KMS-11 (cell line): ENCODE results near the gene TUT4.

Source experiments
- H2AFZ ChIP-seq: fragments of 200-600 bp; sonication (generic); 2 replicates; pipeline ENCODE4 v1.6.1; 2016; ENCODE audit warnings: antibody characterized with exemption, mixed run types, low read depth
- H3K27ac ChIP-seq: fragments of 200-600 bp; sonication (generic); 2 replicates; pipeline ENCODE4 v1.6.1; 2016; ENCODE audit warnings: mild to moderate bottlenecking, mixed run types
- H3K27me3 ChIP-seq: fragments of 200-600 bp; sonication (generic); 2 replicates; pipeline ENCODE4 v1.6.1; 2017; ENCODE audit warnings: mild to moderate bottlenecking, low read depth, mixed run types, moderate library complexity; ENCODE audit not compliant: insufficient read depth
- H3K36me3 ChIP-seq: fragments of 200-600 bp; sonication (generic); 2 replicates; pipeline ENCODE4 v1.6.1; 2017; ENCODE audit warnings: mild to moderate bottlenecking, mixed run types; ENCODE audit not compliant: insufficient read depth
- H3K4me1 ChIP-seq: fragments of 200-600 bp; sonication (generic); 2 replicates; pipeline ENCODE4 v1.6.1; 2016; ENCODE audit warnings: mild to moderate bottlenecking, low read depth, mixed run types; ENCODE audit not compliant: poor library complexity, severe bottlenecking
- H3K4me2 ChIP-seq: fragments of 200-600 bp; sonication (generic); 2 replicates; pipeline ENCODE4 v1.7.0; 2016; ENCODE audit warnings: mild to moderate bottlenecking, mixed run types
- H3K4me3 ChIP-seq: fragments of 200-600 bp; sonication (generic); IDR thresholded peaks from 2 replicates; pipeline ENCODE4 v1.6.1; 2017; ENCODE audit warnings: low read depth, low read length, mixed read lengths; ENCODE audit not compliant: insufficient read depth
- H3K79me2 ChIP-seq: fragments of 200-600 bp; sonication (generic); 2 replicates; pipeline ENCODE4 v1.6.1; 2016; ENCODE audit warnings: low read depth, mixed run types; ENCODE audit not compliant: insufficient read depth
- H3K9ac ChIP-seq: fragments of 200-600 bp; sonication (generic); 2 replicates; pipeline ENCODE4 v1.6.1; 2016; ENCODE audit warnings: mild to moderate bottlenecking, mixed run types
- H4K20me1 ChIP-seq: fragments of 200-600 bp; sonication (generic); 2 replicates; pipeline ENCODE4 v1.6.1; 2016; ENCODE audit warnings: mild to moderate bottlenecking, mixed run types; ENCODE audit not compliant: insufficient read depth
- TF ChIP-seq, protein P1 (sequence below): fragments of 200-600 bp; sonication (generic); conservative IDR thresholded peaks from 2 replicates; pipeline ENCODE4 v1.6.1; 2017; ENCODE audit warnings: low read depth, mild to moderate bottlenecking, antibody characterized with exemption, low read length, moderate library complexity, mixed read lengths

The TUT4 gene

GRCh38 chr1:52571783-52572182 is 18.9 kb upstream of the TUT4 start:
- Histone ChIP-seq H3K4me3 (no peak overlapping the region), H3K4me2 (no peak overlapping the region), H3K79me2 (no peaks in the 10 kb centered on the region), H3K36me3 (no peaks in the 10 kb centered on the region), H3K27me3 (no peaks in the 10 kb centered on the region), H3K27ac (no peak overlapping the region), H4K20me1 (no peaks in the 10 kb centered on the region), H2AFZ (no peak overlapping the region), H3K4me1 (peaks cover 9% of the 10 kb centered on the region), H3K9ac (no peak overlapping the region)
- TF ChIP-seq, protein P1, sequence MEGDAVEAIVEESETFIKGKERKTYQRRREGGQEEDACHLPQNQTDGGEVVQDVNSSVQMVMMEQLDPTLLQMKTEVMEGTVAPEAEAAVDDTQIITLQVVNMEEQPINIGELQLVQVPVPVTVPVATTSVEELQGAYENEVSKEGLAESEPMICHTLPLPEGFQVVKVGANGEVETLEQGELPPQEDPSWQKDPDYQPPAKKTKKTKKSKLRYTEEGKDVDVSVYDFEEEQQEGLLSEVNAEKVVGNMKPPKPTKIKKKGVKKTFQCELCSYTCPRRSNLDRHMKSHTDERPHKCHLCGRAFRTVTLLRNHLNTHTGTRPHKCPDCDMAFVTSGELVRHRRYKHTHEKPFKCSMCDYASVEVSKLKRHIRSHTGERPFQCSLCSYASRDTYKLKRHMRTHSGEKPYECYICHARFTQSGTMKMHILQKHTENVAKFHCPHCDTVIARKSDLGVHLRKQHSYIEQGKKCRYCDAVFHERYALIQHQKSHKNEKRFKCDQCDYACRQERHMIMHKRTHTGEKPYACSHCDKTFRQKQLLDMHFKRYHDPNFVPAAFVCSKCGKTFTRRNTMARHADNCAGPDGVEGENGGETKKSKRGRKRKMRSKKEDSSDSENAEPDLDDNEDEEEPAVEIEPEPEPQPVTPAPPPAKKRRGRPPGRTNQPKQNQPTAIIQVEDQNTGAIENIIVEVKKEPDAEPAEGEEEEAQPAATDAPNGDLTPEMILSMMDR, result no peak

GRCh38 chr1:52569449-52570210 is 16.7 kb upstream of the TUT4 start:
- Histone ChIP-seq H3K4me1 (peaks cover 9% of the 10 kb centered on the region), H3K36me3 (no peaks in the 10 kb centered on the region), H3K4me3 (no peak overlapping the region), H3K4me2 (no peak overlapping the region), H4K20me1 (no peaks in the 10 kb centered on the region), H3K27ac (no peak overlapping the region), H3K27me3 (no peaks in the 10 kb centered on the region), H3K79me2 (no peaks in the 10 kb centered on the region), H2AFZ (no peak overlapping the region), H3K9ac (no peak overlapping the region)
- TF ChIP-seq, protein P1, result no peak

GRCh38 chr1:52567943-52568342 is 15.1 kb upstream of the TUT4 start:
- H3K4me2 ChIP-seq, result no peak overlapping the region

DNA sequence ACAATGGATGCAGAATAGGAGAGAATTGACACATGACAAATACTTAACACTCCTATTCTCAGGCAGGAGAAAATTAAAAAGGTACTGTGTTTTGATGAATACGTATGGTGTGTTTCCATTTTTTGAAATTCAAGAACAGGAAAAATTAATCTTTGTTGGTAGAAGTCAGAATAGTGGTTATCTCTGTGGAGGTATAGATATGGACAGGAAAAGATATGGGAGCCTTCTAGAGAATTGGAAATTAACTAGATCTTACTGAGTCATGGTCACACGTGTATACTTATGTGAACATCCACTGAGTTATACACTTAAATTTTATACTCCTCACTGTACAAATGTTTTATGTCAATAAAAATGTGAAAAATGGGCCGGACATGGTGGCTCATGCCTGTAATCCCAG is 9.9 kb upstream of the TUT4 start:
- H4K20me1 ChIP-seq, result no peaks in the 10 kb centered on the region
- no peak overlapping the region for H3K4me3 ChIP-seq
- H3K9ac ChIP-seq, result no peak overlapping the region
- no peak overlapping the region for H3K4me2 ChIP-seq
- H2AFZ ChIP-seq, result no peak overlapping the region
- H3K36me3 ChIP-seq, result no peaks in the 10 kb centered on the region
- no peaks in the 10 kb centered on the region for H3K4me1 ChIP-seq
- TF ChIP-seq, protein P1, result no peak
- no peaks in the 10 kb centered on the region for H3K27me3 ChIP-seq
- H3K79me2 ChIP-seq, result no peaks in the 10 kb centered on the region
- no peak overlapping the region for H3K27ac ChIP-seq

More at GRCh38 chr1:52567943-52568342, 15.1 kb upstream of the TUT4 start:
- no peaks in the 10 kb centered on the region for H3K27me3 ChIP-seq
- no peak overlapping the region for H3K4me3 ChIP-seq
- no peaks in the 10 kb centered on the region for H3K79me2 ChIP-seq
- TF ChIP-seq, protein P1, result no peak
- no peaks in the 10 kb centered on the region for H3K36me3 ChIP-seq
- H3K9ac ChIP-seq, result no peak overlapping the region
- H4K20me1 ChIP-seq, result no peaks in the 10 kb centered on the region
- H3K4me1 ChIP-seq, result peaks cover 9% of the 10 kb centered on the region
- no peak overlapping the region for H2AFZ ChIP-seq
- no peak overlapping the region for H3K27ac ChIP-seq
